22Rv1 (cell line): ENCODE measurements around the gene ZNF750.

ENCODE experiments used
- CTCF ChIP-seq: fragments of 450-650 bp; IDR thresholded peaks from 2 replicates; pipeline ENCODE4 v1.5.1; 2017; ENCODE audit warnings: mild to moderate bottlenecking
- ZFX ChIP-seq: fragments of 450-650 bp; IDR thresholded peaks from 2 replicates; pipeline ENCODE4 v1.6.1; 2017; ENCODE audit warnings: antibody characterized with exemption, borderline replicate concordance

- no peak for TF ChIP-seq CTCF
- no peak for TF ChIP-seq ZFX
These were observed 24.3 kb upstream of the ZNF750 start for GRCh38 chr17:82863941-82864712.
